ENCODE results near the gene CLDND2.

CLDND2 gene

DNA sequence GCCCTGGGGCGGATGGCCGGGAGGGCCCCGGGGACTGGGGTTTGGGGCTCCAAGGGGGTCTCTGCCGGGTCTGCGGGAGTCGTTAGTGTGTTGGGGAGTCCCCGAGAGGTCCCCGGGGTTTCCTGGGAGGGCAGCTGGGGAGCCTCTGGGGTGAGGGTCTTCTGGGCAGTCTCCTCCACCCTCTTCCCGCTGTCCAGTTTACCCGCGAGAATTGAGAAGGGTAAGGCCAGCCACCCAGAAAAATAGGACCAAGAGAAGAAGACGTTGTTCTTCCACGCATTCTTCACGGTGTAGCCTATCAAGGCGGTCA lies 1.6 kb downstream of the CLDND2 start:
- TF ChIP-seq, protein P1, sequence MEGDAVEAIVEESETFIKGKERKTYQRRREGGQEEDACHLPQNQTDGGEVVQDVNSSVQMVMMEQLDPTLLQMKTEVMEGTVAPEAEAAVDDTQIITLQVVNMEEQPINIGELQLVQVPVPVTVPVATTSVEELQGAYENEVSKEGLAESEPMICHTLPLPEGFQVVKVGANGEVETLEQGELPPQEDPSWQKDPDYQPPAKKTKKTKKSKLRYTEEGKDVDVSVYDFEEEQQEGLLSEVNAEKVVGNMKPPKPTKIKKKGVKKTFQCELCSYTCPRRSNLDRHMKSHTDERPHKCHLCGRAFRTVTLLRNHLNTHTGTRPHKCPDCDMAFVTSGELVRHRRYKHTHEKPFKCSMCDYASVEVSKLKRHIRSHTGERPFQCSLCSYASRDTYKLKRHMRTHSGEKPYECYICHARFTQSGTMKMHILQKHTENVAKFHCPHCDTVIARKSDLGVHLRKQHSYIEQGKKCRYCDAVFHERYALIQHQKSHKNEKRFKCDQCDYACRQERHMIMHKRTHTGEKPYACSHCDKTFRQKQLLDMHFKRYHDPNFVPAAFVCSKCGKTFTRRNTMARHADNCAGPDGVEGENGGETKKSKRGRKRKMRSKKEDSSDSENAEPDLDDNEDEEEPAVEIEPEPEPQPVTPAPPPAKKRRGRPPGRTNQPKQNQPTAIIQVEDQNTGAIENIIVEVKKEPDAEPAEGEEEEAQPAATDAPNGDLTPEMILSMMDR (conservative IDR thresholded peaks at IDR 0.05), result no peak
- no peak for TF ChIP-seq ZFX (IDR thresholded peaks at IDR 0.05)
- H3K27ac ChIP-seq, result peak overlapping the region; percentile 93

DNA sequence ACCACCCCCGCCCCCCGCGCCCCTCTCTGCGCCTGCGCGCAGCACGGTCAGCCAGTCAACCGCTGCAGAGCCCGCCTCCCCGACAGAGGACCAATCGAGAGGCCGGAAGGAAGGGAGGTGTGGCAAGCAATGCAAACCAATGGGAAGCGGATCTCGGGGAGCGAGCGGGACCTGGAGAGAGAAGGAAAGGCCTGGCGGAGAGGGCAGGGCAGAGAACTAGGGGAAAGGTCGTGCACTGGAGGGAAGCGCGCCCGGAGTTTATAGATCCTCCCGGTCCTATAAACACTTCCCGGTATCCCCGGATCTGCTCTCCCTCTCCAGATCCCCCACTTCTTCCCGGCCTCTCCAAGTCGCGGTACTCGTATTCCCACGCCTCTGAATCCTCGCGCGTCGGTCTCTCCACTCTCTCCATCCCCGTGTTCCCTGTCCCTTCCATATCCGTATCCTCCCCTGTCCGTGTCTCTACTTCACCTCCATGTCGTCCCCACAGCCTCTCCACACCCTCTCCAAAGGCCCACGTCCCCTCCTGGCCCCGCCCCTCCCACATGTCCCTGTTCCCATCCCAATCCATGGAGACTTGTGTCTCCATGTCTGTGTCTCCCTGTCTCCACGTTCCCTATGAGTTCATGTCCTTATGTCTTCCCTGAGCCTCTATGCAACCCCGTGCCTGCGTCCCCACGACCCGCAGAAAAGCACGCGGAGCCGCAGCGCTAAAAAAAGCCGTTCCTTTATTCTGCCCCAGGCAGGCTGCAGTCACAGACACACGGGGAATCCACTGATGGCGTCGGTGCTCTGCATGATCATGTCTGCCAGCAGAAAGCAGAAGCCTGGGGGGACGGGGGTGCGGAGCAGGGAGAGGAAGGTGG lies 2.2 kb downstream of the CLDND2 start:
- TF ChIP-seq ZFX (IDR thresholded peaks at IDR 0.05), result no peak
- TF ChIP-seq, protein P1 (conservative IDR thresholded peaks at IDR 0.05), result no peak
- peak overlapping the region; percentile 93 for H3K27ac ChIP-seq

DNA sequence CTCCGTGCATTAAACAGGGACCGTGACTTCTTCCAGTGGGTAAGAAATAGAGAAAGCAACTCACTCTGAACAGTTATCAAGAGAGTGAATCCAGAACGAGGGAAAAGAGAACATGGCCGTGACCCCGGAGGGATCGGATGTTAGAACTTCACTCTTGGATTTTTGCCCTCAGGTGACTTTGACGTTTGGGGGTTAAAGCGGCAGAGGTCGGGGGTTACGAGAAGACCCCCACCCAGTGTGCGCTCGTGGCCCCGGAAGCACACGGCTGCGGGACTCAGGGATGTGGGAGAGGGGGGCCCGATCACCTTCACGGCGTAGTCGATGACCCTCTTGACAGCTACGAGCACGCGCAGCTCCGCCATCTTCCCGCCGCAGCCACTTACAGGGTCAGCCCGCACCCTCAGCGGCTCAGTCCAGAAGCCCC lies 2.8 kb downstream of the CLDND2 start, which contains the start of gene ETFB:
Gene ETFB, minus strand, starts transcription at position 424 of the 424 bp plus-strand sequence. Its CDS starts 62 bp downstream, at position 362.
- TF ChIP-seq ZFX (IDR thresholded peaks at IDR 0.05), result no peak
- TF ChIP-seq, protein P1 (conservative IDR thresholded peaks at IDR 0.05), result no peak
- peak within 1 kb of the TSS; percentile 93 for H3K27ac ChIP-seq

DNA sequence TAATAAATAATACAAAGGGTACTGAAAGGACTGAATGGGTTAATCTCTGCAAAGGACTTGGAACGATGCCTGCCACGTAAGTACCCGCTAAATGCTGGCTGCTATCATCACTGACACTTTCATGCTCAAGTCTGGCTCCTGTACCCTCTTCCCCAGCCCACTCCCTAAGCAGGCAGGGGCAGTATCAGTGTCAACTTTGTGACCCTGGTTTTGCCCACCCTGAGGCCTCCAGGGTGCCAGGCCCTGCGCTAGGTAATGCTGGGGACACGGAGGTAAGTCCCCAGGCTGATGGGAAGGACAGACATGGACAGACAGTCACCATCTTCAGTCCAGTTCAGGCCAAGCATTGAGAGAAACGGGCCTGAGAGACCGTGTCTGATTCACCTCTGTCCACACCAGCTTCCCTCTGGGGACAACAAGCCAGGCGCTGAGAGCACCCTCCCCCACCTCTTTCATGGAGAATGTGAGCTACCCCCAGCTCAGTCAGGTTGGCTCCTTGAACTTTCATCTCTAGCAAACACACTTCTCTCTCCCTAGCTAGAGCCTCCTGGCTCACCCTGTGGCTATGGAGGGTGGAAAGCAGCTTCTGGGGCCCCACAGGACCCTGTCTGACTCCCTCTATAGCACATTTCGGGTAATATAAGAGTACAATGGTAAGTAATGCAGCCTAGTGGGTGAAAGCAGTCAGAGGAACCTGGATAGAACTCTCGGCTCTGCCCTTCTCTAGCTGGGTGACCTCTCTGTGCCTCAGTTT lies 3.4 kb downstream of the CLDND2 start:
- no peak for TF ChIP-seq ZFX (IDR thresholded peaks at IDR 0.05)
- peak overlapping the region; percentile 93 for H3K27ac ChIP-seq

DNA sequence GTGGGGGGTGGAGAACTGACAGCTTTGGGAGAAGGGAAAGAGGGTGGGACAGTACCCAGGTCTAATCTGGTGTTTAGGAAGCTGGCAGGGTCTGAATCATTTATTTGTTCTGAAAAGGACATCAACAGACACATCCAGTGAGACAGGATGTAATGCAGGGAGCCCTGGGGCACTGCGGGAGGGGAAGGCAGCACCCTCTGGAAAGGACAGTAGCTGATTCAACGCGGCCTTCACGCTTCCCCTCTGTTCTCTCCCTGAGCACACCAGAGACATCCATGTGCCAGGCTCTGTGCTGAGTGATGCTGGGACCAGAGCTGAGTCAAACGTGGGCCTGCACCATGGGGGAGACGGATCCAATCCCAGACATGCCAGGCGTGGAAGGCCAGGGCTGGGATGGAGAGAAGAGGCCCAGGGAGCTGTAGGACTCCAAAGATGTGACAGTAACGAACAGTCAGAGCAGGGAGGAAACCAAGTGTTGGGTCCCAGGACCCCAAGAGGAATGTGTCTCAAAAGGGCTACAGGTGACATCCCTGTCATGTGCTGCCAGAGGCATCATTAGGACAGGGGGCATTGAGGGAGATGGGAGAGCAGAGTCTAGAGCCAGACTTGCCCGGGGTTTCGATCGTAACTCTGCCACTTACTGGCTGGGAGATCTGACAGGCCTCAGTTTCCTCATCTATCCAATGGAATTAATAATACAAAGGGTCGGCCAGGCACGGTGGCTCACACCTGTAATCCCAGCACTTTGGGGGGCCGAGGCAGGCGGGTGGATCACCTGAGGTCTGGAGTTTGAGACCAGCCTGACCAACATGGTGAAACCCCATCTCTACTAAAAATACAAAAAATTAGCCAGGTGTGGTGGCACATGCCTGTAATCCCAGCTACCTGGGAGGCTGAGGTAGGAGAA lies 4.3 kb downstream of the CLDND2 start:
- TF ChIP-seq, protein P1 (conservative IDR thresholded peaks at IDR 0.05), result no peak
- no peak for TF ChIP-seq ZFX (IDR thresholded peaks at IDR 0.05)
- H3K27ac ChIP-seq, result peak overlapping the region; percentile 93; the same call in 1 of the 2 replicates

DNA sequence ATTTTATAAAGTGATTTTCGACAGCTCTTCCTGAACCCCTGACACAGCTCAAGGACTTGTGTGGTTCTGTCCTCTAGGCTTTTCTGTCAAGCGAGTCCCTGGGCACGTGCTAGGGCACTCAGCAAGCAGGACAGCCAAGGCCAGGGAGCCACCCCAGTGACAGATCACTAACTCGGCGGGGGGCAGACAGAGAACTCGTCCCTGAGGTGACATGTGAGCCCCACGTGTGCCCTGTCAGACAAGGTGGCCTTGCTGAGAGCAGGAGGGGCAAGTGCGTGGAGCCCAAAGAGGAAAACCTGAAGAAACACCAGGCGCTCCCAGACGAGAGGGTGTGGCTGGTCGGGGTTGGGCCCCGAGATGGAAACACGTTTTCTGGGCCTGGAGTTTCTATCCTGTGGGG lies 7.6 kb downstream of the CLDND2 start:
- no peak for TF ChIP-seq ZFX (IDR thresholded peaks at IDR 0.05)
- TF ChIP-seq, protein P1 (conservative IDR thresholded peaks at IDR 0.05), result no peak
- H3K27ac ChIP-seq, result no peak overlapping the region

DNA sequence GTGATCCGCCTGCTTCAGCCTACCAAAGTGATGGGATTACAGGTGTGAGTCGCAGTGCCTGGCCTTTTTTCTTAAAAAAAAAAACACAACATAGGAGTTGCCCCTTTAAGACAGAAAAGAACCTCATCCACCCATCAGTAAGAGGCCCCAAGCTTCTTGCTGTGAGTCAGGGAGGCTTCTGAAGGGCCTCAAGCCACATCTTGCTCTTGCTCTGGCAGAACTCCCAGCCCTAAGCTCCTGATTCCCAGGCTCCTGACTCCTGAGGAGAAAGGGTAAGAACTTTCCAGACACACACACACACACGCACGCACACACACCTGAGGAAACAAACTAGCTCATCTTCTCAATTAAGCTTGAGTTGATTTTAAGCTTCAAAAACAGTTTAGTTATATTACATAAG lies 9.5 kb downstream of the CLDND2 start:
- TF ChIP-seq, protein P1 (conservative IDR thresholded peaks at IDR 0.05), result no peak
- no peak for TF ChIP-seq ZFX (IDR thresholded peaks at IDR 0.05)
- no peak overlapping the region for H3K27ac ChIP-seq

Data from C4-2B (cell line).